Measurements from ENCODE around the gene ABCG1.

Gene ABCG1

DNA sequence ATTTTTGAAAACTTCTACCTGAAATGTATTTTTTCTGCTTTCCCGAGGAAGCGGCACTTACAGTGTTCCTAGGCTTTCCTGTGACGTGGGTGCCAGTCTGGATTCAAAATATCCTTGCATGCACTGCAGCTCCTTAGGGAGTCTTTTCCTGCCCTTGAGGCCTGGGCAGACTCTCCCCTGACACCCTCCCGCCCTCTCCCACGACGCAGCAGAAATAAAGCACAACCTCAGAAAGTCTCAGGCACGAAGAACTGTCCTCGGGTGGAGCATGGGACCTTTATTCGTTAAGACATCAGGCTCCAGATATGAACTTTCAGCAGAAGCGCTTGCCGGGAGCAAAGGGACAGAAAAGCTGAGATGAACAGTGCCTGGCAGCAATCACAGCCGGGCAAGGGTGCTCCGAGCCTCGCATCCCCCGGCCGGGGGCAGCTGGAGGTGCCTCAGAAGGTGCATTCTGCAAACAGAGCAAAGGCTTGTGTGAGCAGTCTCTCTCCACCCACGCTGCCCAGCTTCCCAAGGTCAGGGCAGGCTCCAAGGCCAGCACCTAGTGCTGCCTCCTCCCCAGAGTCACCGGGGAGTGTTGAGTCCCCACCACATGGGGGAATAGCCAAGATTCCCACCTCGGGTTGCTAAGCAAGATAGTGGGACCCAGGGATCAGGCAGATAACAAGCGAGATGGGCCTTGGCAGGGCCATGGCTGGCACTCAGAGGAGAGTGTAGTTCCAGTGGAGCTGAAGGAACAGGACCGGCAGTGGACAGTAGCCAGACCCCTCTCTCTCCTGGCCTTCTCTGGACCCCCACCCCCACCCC lies 93.1 kb downstream of the ABCG1 start:
- intact Hi-C loops (cut with DNase I) = no loop called here
- DNase-seq = peak in 3 of 10 donors; percentile 54 to 68 (median 64)

DNA sequence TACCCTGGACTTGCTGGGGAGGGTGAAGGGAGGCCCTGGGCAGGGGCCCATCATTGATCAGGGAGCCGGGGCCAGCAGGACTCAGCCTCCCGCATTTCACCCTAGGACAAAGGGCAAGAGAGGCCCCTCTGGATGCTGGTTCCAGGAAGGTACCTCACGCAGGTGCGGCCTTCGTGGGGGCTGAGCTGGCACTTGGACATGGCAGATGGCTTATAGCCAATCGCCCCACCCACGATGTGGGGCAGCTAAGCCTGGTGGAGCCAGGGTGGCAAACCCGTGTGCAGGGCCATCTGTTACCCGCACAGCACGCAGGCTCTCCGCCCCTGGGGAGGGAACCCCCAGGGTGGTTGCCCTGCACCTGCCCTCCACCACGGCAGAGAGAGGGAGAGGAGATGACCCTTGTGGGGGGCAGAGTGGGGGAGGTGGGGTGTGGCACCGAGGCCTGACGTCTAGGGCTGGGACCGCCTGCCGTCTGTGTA lies 93.7 kb downstream of the ABCG1 start:
- DNase-seq = peak in 2 of 10 donors; percentile 74 to 79
- intact Hi-C loops (cut with DNase I) = no loop called here

- peak in 3 of 10 donors; percentile 25 to 69 (median 46) for DNase-seq
- intact Hi-C loops (cut with DNase I) = no loop called here
Measured at GRCh38 chr21:42313501-42313969, 94.6 kb downstream of the ABCG1 start.

GRCh38 chr21:42314616-42315295 lies 95.8 kb downstream of the ABCG1 start:
- intact Hi-C loops (cut with DNase I) = no loop called here
- DNase-seq = peak in 1 of 10 donors; percentile 4

DNA sequence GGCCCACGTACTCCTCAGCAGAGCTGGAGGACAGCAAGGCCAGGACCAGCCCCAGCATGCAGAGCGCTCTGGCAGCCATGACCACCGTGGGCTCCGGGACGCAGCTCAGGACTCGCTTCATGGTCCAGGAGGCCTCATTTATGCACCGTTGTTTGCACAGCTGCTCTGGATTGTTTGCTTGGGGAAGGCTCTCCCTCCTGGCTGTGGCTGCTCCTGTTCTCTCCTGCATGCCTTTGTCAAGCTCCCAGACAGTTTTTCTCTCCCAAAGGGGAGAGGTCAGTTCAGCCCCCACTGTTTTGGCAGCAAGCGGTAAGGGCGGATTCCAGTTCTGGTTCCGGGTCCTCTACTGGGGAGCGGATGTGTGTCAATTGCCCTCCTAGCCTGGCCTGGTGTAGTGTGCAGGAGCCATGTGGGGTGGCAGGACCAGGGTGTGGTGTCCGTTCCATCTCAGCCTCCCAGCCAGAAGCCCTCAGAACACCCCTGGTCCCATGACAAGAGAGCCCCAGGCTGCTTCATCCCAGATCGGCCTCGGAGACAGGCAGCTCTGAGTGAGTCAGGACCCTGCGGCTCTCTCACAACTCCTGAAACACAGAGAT lies 96.5 kb downstream of the ABCG1 start, which contains the start of gene TFF3:
Gene TFF3, minus strand, starts transcription at position 114 of the 596 bp plus-strand sequence. Its CDS starts 35 bp downstream, at position 79.
- intact Hi-C loops (cut with DNase I) = no loop called here
- peak in 1 of 10 donors; percentile 60 for DNase-seq

DNA sequence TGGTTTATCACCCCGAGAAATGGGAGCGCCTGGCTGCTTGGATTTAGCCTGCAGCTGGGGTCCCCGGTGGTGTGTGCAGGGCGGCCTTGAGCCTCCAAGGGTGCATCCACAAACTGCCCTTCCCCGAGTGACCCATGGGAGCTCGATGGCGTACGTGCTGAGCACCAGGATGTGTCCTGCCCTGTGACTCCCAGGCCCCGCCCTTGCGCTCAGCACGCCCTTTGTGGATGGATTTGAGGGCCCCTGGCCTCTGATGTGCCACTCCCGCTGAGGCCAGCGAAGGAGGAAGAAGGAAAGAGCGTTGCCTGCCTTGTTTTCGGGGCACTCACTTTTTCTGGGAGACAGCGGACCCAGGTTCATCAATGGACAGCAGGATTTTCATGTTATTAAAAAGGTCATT lies 98.0 kb downstream of the ABCG1 start:
- DNase-seq = peak in 2 of 10 donors; percentile 53 to 66
- intact Hi-C loops (cut with DNase I) = no loop called here

DNA sequence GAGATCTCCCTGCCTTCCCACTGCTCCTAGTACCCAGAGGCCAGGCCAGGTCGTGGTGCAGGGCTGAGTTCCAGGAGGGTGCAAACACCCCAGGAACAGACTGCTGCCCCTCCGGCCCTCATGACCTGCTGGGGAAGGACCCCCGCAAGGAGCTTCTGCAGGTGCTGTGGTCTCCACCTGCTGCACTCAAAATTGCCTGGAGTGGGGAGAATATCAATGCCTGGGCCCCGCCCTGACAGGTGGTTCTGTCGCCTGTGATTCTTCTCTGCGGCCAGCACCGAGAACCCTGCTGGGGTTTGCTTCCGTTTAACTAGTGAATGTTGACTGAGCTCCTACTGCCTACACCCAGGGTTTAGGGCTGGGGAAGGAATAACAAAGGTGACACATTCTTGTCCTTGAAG lies 98.4 kb downstream of the ABCG1 start:
- intact Hi-C loops (cut with DNase I) = no loop called here
- DNase-seq = peak in 2 of 10 donors; percentile 41 to 48

DNA sequence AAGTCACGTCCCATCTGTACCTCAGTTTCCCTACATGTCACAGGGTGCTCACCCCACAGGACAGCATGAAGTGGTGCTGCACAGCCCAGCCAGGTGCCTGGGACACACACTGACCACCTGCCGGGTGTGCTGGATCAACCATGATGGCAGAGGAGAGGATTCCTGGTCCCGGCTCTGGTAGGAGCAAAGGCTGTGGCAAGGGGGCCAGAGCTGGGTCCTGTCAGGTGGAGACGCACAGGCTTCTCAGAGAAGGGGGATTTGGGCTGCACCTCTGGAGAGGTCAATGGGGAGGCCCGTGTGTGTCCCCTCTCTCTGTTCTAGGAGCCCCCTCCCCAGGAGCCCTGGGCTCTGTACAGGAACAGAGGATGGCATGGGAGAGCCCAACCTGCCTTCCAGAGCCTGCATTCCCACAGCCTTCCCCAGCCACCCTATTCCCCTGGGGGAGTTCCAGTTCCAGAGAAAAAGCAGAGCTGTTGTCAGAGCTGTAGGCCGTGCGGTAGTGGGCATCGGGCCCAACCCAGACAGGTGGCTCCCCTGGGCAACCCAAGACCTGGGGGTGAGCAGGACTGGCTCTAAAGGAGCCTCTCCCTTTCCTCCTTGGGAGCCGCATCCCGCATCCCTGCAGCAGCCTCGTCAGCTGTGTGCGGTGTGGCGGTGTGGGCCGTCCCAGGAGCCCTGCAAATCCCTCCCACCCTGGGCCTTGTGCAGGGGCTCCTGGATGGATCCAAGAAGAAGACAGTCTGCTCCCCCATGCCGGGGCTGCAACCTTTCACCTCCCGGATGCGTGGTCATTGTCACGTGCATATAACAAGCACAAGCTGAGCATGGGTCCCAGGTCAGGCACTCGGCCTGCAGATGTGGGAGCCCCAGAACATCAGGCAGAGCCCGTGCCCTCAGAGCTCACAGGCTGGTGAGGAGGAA lies 99.1 kb downstream of the ABCG1 start:
- intact Hi-C loops (cut with DNase I) = no loop called here
- DNase-seq = peak in 2 of 10 donors; percentile 62 to 79

- intact Hi-C loops (cut with DNase I) = no loop called here
- DNase-seq = peak in 2 of 10 donors; percentile 42 to 68
Measured at GRCh38 chr21:42319376-42319775, 100.4 kb downstream of the ABCG1 start.

DNA sequence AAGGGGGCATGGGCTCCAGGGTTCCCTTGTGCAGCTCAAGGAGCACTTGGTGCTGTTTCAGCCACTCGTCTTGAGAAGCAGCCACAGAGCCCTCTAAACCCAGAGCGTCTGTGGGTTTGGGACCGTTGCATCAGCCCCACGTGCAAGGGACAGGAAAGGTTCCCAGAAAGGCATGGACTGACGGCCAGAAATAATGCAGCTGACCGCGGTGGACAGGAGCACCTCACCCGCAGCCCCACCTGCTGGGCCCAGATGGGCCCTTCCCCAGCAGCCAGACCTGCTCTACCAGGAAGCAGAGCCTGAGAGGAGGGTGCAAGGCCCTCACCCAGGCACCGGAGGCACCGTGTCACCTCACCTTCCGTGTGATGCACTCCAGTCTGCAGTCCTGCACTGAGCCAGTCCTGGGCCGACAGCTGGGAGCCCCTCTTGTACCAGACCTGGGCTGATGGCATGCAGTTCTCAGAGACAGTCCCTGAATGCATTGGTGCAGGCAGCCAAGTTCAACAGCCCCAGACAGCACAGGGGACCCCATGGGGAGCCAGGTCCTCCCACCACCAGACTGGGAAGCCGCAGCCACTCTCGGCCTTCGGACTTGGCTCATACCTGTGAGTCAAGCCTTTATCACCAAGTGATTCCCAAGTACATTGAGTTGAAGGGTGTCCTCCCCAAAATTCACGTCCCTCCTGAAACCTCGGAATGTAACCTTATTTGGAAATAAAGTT lies 101.1 kb downstream of the ABCG1 start:
- intact Hi-C loops (cut with DNase I) = no loop called here
- DNase-seq = peak in 2 of 10 donors; percentile 52 to 78

DNA sequence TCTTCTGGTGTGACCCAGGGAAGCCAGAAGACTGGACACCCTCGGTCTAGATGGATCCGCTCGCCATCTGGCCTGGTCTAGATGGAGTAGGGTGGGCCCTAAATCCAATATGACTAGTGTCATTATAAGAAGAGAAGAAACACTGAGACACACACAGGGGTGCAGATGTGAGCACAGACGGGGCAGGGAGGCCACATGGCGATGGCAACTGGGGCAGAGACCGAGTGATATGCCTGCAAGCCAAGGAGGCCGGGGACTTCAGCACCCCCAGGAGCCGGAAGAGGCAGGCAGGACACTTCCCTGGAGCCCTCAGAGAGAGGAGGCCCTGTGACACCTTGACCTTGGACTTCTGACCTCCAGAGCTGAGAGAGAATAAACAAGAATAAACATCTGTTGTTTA lies 101.9 kb downstream of the ABCG1 start:
- peak in 1 of 10 donors; percentile 27 for DNase-seq
- intact Hi-C loops (cut with DNase I) = no loop called here

DNA sequence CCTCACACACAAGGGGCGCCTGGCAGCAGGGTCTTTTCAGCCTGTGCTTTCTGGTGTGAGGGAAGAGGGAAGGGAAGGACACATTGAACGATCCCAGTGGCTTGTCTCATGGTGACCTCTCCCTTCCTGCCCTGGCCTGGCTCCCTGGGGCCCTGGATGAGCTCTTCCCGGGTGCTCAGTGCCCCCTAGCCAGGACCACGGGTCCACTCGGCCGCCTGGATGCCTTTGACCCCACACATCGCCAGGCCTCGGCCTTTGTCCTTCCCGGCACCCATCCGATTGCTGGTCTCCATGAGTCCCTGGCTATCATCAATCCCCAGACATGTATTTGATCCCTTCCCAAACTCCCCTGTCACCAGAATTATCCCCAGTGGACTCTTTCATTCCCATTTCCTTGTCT lies 102.3 kb downstream of the ABCG1 start:
- DNase-seq = peak in 1 of 10 donors; percentile 55
- intact Hi-C loops (cut with DNase I) = no loop called here

GRCh38 chr21:42321845-42322244 lies 102.9 kb downstream of the ABCG1 start:
- intact Hi-C loops (cut with DNase I) = no loop called here
- DNase-seq = peak in 1 of 10 donors; percentile 43

DNA sequence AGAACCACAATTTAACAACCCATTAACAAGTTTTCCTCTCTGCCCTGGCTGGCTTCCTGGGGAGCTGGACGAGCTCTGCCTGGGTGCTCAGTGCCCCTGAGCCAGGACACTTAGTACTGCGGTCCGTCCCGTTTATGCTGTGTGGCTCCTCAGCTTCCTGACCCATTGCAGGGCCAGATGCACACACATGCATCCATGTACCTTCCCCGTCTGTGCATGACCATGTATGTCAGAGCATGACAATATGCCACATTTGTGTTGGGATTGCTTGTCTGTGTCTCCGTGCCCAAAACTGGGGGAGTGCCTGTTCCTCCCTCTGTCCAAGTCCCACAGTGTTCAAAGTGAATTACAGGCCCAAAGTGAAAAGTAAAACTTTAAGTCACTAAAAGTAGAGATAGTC lies 106.0 kb downstream of the ABCG1 start:
- peak in 1 of 10 donors; percentile 18 for DNase-seq
- intact Hi-C loops (cut with DNase I) = no loop called here

DNA sequence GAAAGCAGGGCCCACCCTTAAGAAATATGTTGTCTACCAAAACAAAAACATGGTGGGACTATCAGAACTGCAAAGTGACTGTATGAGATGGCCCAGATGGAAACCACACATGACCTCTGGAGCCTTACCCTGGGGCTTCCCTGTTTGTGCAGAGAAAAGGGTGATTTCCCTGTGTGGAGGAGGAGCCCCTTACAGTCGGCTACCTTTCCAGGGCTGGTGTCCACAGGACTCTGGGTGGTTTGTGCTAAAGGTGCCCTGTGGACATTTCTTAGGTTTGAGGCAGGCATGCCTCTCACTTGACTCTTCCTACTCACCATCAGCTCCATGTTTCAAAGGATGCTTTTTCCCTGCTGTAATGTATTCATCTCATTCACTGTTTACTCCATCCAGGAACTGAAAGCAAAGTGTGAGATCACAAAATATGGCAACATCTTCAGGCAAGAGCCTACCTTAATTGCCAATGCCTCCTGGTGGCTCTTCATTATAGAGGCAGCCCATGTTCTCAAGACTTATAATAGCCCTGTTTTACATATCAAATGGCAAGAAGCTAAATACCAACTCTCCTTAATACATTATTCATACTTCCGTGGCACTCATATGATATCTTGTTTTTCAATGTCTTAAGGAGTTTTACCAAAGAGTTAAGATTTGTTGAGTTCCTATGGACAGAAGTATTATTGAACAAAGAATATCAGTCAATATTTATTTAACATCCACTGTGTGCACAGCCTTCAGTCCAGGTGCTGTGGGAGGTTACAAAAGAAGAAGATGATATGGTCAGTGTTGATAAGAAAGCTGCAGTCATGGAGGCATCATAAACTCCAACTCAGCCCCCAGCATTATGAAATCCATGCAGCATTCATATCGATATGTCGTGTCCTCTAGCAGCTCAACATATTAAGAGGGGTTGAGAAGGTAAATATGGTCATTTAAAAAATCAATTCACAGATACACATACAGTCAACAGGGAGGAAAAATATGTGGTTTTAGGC lies 111.7 kb downstream of the ABCG1 start:
- DNase-seq = no peak
- intact Hi-C loops (cut with DNase I) = no loop called here

DNA sequence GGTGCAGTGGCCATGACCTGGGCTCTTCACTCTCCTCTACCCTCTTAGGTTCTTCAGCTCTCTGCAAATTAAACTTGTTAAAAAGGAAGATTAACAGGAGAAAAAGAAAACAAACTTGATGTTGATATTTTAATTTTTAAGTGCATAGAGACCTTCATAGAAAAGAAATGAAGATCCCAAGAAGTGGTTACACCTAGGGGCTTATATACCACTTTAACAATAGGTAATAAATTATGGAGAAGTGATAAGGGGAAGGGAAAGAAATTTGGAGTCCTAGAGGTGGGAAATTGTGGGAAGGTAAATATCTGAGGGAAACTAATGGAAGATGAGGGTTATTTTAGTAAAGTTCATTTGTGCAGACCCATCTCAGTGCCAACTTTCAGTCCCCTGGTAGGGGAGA lies 112.7 kb downstream of the ABCG1 start:
- DNase-seq = no peak
- intact Hi-C loops (cut with DNase I) = no loop called here

GRCh38 chr21:42332557-42333317 lies 113.8 kb downstream of the ABCG1 start:
- intact Hi-C loops (cut with DNase I) = no loop called here

More at GRCh38 chr21:42332557-42333317, 113.8 kb downstream of the ABCG1 start:
- no peak for DNase-seq

Measured in posterior cingulate gyrus (tissue), 11 donors.